Nucleus accumbens (tissue), 56 donors: ENCODE data around the gene REXO2.

ENCODE experiments used
- DNase-seq, 56 donors: peaks; one replicate each; lab custom pipeline; 2025; lab: John Stamatoyannopoulos, UW

Gene REXO2

GRCh38 chr11:114439229-114440120, at the start of gene REXO2:
TSS of gene REXO2 (plus strand) at chr11:114439467. CDS start at chr11:114439529, 62 bp downstream.
- peak; percentile 45 to 98 (median 91) for DNase-seq

GRCh38 chr11:114392735-114393667, 46.3 kb upstream of the REXO2 start:
- no peak for DNase-seq

- peak in 1 of 56 donors; percentile 2 for DNase-seq
Observed at GRCh38 chr11:114395736-114396135, 43.5 kb upstream of the REXO2 start.

GRCh38 chr11:114396916-114397315, 42.4 kb upstream of the REXO2 start:
- no peak for DNase-seq

- DNase-seq: no peak
Observed at GRCh38 chr11:114397349-114397982, 41.8 kb upstream of the REXO2 start.

GRCh38 chr11:114398303-114398920, 40.9 kb upstream of the REXO2 start:
- no peak for DNase-seq

- peak in 3 of 56 donors; percentile 57 to 61 (median 57) for DNase-seq
Observed at GRCh38 chr11:114399490-114400215, 39.6 kb upstream of the REXO2 start.

GRCh38 chr11:114400216-114400914, 38.9 kb upstream of the REXO2 start, which contains the start of the genes C11orf71 and RBM7:
TSS of gene C11orf71 (minus strand) at chr11:114400511. CDS start at chr11:114400331, 180 bp downstream.
TSS of gene RBM7 (plus strand) at chr11:114400666. CDS start at chr11:114400672, 6 bp downstream.
- DNase-seq: peak; percentile 31 to 96 (median 93)

GRCh38 chr11:114400915-114401223, 38.4 kb upstream of the REXO2 start:
- DNase-seq: no peak

- DNase-seq: no peak
Observed at GRCh38 chr11:114401311-114401710, 38.0 kb upstream of the REXO2 start.

- no peak for DNase-seq
Observed at GRCh38 chr11:114412946-114413345, 26.3 kb upstream of the REXO2 start.

- no peak for DNase-seq
Observed at GRCh38 chr11:114413958-114414357, 25.3 kb upstream of the REXO2 start.

- DNase-seq: no peak
Observed at GRCh38 chr11:114416441-114416961, 22.8 kb upstream of the REXO2 start.

GRCh38 chr11:114426280-114426679, 13.0 kb upstream of the REXO2 start:
- no peak for DNase-seq

- no peak for DNase-seq
Observed at GRCh38 chr11:114430290-114430689, 9.0 kb upstream of the REXO2 start.

GRCh38 chr11:114432893-114433292, 6.4 kb upstream of the REXO2 start:
- DNase-seq: no peak

GRCh38 chr11:114433376-114433775, 5.9 kb upstream of the REXO2 start:
- DNase-seq: no peak

- no peak for DNase-seq
Observed at GRCh38 chr11:114438303-114438702, 964 bp upstream of the REXO2 start.
